MM.1S (cell line): ENCODE data around the gene OR52I2.

ENCODE experiments used
- DNase-seq: peaks from one replicate; pipeline ENCODE4 v3.0.0-alpha.2; 2015
- H2AFZ ChIP-seq: fragments of 300-600 bp; sonication (generic); 2 replicates; pipeline ENCODE4 v1.6.0; 2016; ENCODE audit warnings: antibody characterized with exemption, low read length
- H3F3A ChIP-seq: fragments of 300-600 bp; sonication (generic); 2 replicates; pipeline ENCODE4 v1.6.1; 2016; ENCODE audit warnings: mild to moderate bottlenecking, antibody characterized with exemption, low read length, moderate library complexity, mixed read lengths; ENCODE audit not compliant: insufficient read depth
- H3K27ac ChIP-seq: fragments of 300-600 bp; sonication (generic); 2 replicates; pipeline ENCODE4 v1.5.1; 2016; ENCODE audit warnings: mild to moderate bottlenecking, low read length
- H3K27me3 ChIP-seq: fragments of 300-600 bp; sonication (generic); replicated peaks from 2 replicates; pipeline ENCODE4 v1.6.0; 2016; ENCODE audit warnings: low read length; ENCODE audit not compliant: insufficient read depth
- H3K36me3 ChIP-seq: fragments of 300-600 bp; sonication (generic); replicated peaks from 2 replicates; pipeline ENCODE4 v1.6.1; 2016; ENCODE audit warnings: mild to moderate bottlenecking, low read length, mixed read lengths; ENCODE audit not compliant: insufficient read depth
- H3K4me1 ChIP-seq: fragments of 300-600 bp; sonication (generic); 2 replicates; pipeline ENCODE4 v1.6.1; 2016; ENCODE audit warnings: low read length, mixed read lengths
- H3K4me2 ChIP-seq: fragments of 300-600 bp; sonication (generic); 2 replicates; pipeline ENCODE4 v1.6.0; 2016; ENCODE audit warnings: low read depth, low read length
- H3K4me3 ChIP-seq: fragments of 300-600 bp; sonication (generic); 2 replicates; pipeline ENCODE4 v1.5.1; 2016; ENCODE audit warnings: low read length, mixed read lengths
- H3K79me2 ChIP-seq: fragments of 300-600 bp; sonication (generic); 2 replicates; pipeline ENCODE4 v1.6.1; 2016; ENCODE audit warnings: mixed run types, low read length, mixed read lengths
- H3K9ac ChIP-seq: fragments of 300-600 bp; sonication (generic); 2 replicates; pipeline ENCODE4 v1.6.1; 2016; ENCODE audit warnings: low read length, mixed read lengths
- H3K9me2 ChIP-seq: fragments of 300-600 bp; sonication (generic); replicated peaks from 2 replicates; pipeline ENCODE4 v1.6.1; 2016; ENCODE audit warnings: mild to moderate bottlenecking, low read length, mixed read lengths; ENCODE audit not compliant: insufficient read depth
- H3K9me3 ChIP-seq: fragments of 300-600 bp; sonication (generic); replicated peaks from 2 replicates; pipeline ENCODE4 v1.6.1; 2016; ENCODE audit warnings: mild to moderate bottlenecking, low read length, mixed read lengths; ENCODE audit not compliant: insufficient read depth
- H4K20me1 ChIP-seq: fragments of 300-600 bp; sonication (generic); 2 replicates; pipeline ENCODE4 v1.6.1; 2016; ENCODE audit warnings: mild to moderate bottlenecking, low read length, moderate library complexity, mixed read lengths; ENCODE audit not compliant: insufficient read depth
- EZH2 ChIP-seq: fragments of 300-600 bp; sonication (generic); optimal IDR thresholded peaks from 2 replicates; pipeline ENCODE3; 2017; ENCODE audit warnings: low read depth, mild to moderate bottlenecking, antibody characterized with exemption, low read length, mixed read lengths
- EZH2phosphoT487 ChIP-seq: fragments of 300-600 bp; sonication (generic); IDR thresholded peaks from 2 replicates; pipeline ENCODE4 v1.6.1; 2018; ENCODE audit warnings: antibody characterized with exemption, low read length
- TF ChIP-seq, protein P1 (sequence below): fragments of 300-600 bp; sonication (generic); IDR thresholded peaks from 2 replicates; pipeline ENCODE4 v1.5.1; 2016; ENCODE audit warnings: antibody characterized with exemption, low read length, mixed read lengths

OR52I2 gene

DNA sequence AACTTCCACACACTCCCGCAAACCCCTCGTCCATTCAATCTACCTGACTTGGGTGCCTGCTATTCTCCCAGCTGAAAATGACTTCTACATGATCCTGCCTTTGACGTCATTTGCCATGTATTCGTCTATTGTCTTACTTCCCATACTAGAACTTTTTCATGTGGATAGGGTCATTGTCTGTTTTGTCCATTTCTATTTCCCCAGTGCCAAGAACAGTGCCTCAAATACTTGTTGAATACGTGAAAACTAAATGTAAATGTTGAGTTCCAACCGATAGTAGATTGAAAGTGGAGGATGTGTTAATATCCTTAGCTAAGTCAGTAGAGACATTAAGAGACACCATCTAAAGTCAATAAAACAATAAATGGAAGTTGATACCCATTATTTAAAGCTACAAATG is 25.6 kb downstream of the OR52I2 start:
- Histone ChIP-seq H3K4me2 (peak overlapping the region; percentile 86), H3K36me3 (no peaks in the 10 kb centered on the region), H3K27ac (no peak overlapping the region), H2AFZ (peak overlapping the region; percentile 79), H3F3A (peaks cover 6% of the 10 kb centered on the region; the same call in 1 of the 2 replicates), H3K9me3 (no peaks in the 10 kb centered on the region), H3K79me2 (no peaks in the 10 kb centered on the region), H3K9ac (peak overlapping the region; percentile 78; the same call in 1 of the 2 replicates), H3K4me3 (peak overlapping the region; percentile 75), H3K27me3 (no peaks in the 10 kb centered on the region), H3K9me2 (no peaks in the 10 kb centered on the region), H3K4me1 (no peaks in the 10 kb centered on the region; the same call in 1 of the 2 replicates), H4K20me1 (no peaks in the 10 kb centered on the region)
- TF ChIP-seq, protein P1, sequence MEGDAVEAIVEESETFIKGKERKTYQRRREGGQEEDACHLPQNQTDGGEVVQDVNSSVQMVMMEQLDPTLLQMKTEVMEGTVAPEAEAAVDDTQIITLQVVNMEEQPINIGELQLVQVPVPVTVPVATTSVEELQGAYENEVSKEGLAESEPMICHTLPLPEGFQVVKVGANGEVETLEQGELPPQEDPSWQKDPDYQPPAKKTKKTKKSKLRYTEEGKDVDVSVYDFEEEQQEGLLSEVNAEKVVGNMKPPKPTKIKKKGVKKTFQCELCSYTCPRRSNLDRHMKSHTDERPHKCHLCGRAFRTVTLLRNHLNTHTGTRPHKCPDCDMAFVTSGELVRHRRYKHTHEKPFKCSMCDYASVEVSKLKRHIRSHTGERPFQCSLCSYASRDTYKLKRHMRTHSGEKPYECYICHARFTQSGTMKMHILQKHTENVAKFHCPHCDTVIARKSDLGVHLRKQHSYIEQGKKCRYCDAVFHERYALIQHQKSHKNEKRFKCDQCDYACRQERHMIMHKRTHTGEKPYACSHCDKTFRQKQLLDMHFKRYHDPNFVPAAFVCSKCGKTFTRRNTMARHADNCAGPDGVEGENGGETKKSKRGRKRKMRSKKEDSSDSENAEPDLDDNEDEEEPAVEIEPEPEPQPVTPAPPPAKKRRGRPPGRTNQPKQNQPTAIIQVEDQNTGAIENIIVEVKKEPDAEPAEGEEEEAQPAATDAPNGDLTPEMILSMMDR: no peak
- TF ChIP-seq EZH2 (no peak), EZH2phosphoT487 (no peak)
- DNase-seq: no peak

DNA sequence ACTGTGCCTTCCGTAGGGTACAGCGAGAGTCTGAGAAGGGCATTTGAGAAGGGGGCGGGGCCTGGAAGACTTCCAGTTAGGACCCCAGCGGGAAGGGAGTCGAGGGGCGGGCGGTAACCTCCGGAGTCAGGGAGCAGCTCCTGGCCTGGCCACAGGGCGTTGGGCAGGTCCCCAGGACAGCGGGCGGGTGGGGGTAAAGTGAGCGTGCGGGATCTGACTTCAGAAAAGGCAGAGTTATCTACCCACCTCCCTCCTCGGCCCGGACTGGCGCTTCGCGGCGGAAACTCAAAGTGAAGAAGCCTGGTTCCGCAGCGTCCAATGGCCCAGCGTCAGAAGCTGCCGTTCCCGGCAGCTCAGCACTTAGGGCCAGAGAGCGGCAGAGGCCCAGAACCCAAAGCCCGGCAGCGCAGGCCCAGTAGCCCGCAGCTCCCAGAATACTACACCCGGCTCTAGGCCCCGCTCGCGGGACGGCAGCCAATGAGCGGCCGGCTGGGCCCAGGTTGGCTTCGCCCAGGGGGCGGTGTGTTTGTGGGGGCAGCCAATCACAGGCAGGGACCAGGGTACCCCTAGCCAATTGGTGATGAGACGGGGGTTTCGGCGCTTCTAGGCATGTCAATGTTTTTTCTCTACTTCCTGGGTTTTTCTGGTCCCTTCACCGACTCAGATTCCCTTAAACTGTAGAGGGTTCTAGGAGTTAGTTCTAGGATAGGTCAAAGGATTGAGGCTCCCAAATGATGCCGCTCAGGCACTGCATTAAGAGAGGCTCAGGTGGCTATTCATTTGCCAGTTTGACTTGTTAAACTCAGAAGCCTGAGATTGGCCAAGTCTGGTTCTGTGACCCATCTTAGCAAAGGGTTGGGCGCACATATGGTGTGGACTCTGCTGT is 26.5 kb downstream of the OR52I2 start, which contains the start of gene TRIM68:
Gene TRIM68, minus strand, starts transcription at position 451 of the 886 bp plus-strand sequence. CDS start 2,727 bp downstream, outside the sequence.
- H3K4me1 ChIP-seq: no peaks in the 10 kb centered on the region; the same call in 1 of the 2 replicates
- H2AFZ ChIP-seq: peak within 1 kb of the TSS; percentile 79
- peak within 1 kb of the TSS; percentile 78 for H3K9ac ChIP-seq
- peak within 1 kb of the TSS; percentile 64; the same call in 1 of the 2 replicates for H3K27ac ChIP-seq
- H3K79me2 ChIP-seq: no peaks in the 10 kb centered on the region
- DNase-seq: peak; percentile 96
- peaks cover 6% of the 10 kb centered on the region; the same call in 1 of the 2 replicates for H3F3A ChIP-seq
- H3K27me3 ChIP-seq: no peaks in the 10 kb centered on the region
- peak within 1 kb of the TSS; percentile 86 for H3K4me2 ChIP-seq
- TF ChIP-seq EZH2phosphoT487: no peak
- TF ChIP-seq, protein P1: no peak
- TF ChIP-seq EZH2: no peak
- H4K20me1 ChIP-seq: no peaks in the 10 kb centered on the region
- no peaks in the 10 kb centered on the region for H3K9me2 ChIP-seq
- peak within 1 kb of the TSS; percentile 75 for H3K4me3 ChIP-seq
- H3K36me3 ChIP-seq: no peaks in the 10 kb centered on the region
- no peaks in the 10 kb centered on the region for H3K9me3 ChIP-seq

DNA sequence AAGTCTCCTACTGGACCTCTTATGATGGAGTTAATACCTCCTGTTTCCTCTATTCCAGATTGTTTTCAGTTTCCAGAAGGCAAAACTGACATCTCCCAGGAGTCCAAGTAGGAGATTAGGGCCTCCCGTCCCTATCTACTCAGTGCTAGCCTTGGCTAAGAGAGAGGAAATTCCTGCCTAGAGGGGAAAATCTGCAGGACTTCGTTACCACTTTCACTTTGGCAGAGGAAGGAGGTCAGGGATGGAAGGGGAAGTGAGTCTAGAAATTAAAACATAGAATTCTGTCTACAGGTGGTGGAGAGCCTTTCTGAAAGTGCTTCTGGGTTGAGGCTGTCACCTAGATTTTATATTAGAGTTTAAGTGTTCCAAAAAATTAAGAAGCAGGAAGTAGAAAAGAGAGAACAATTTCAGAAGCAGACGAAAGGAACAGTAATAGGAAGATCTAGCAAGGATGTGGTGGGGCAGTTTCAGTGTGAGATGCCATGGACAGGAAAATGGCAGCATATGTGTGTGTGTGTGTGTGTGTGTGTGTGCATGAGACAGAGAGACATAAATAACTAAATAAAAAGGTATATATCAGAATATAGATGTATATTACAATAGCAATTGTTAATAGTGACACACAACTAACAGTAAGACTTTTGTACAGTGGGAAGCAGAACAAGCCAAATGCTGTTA is 28.9 kb downstream of the OR52I2 start:
- H3K4me3 ChIP-seq: peak overlapping the region; percentile 3; the same call in 1 of the 2 replicates
- DNase-seq: peak; percentile 10
- no peaks in the 10 kb centered on the region for H3K36me3 ChIP-seq
- no peaks in the 10 kb centered on the region for H3K9me3 ChIP-seq
- H3K9me2 ChIP-seq: no peaks in the 10 kb centered on the region
- H3K9ac ChIP-seq: no peak overlapping the region
- no peaks in the 10 kb centered on the region; the same call in 1 of the 2 replicates for H3K4me1 ChIP-seq
- no peaks in the 10 kb centered on the region for H4K20me1 ChIP-seq
- H3K79me2 ChIP-seq: no peaks in the 10 kb centered on the region
- peaks cover 6% of the 10 kb centered on the region; the same call in 1 of the 2 replicates for H3F3A ChIP-seq
- no peak overlapping the region for H3K27ac ChIP-seq
- H2AFZ ChIP-seq: peak overlapping the region; percentile 65
- peak overlapping the region; percentile 51 for H3K4me2 ChIP-seq
- no peak for TF ChIP-seq EZH2phosphoT487
- TF ChIP-seq EZH2: no peak
- TF ChIP-seq, protein P1: no peak
- no peaks in the 10 kb centered on the region for H3K27me3 ChIP-seq
